Kidney epithelial cell (primary cell): Measurements from ENCODE around the gene PAN2. TPM values are rescaled to one million over a fixed set of nuclear protein-coding genes. Genes with fewer than 3 reads are reported as not detected.
A peak's percentile ranks its signal among the peaks of the same experiment; 100 is the strongest.

ENCODE experiments used
- DNase-seq: peaks from one replicate; pipeline ENCODE4 v3.0.0-alpha.2; 2010; ENCODE audit warnings: low read depth
- H3K27me3 ChIP-seq: 2 replicates; pipeline ENCODE4 v1.6.0; 2011; ENCODE audit warnings: low read length; ENCODE audit not compliant: control insufficient read depth, insufficient read depth
- H3K36me3 ChIP-seq: 2 replicates; pipeline ENCODE4 v1.5.1; 2011; ENCODE audit warnings: low read length; ENCODE audit not compliant: control insufficient read depth, insufficient read depth
- H3K4me3 ChIP-seq: 2 replicates; pipeline ENCODE4 v1.5.1; 2011; ENCODE audit warnings: low read depth, mild to moderate bottlenecking, control low read depth, low read length
- CTCF ChIP-seq: IDR thresholded peaks from 2 replicates; pipeline ENCODE4 v1.5.1; 2011; ENCODE audit warnings: mild to moderate bottlenecking, moderate library complexity, low read length, control low read depth, inconsistent platforms; ENCODE audit not compliant: insufficient read depth, poor library complexity, severe bottlenecking
- total RNA-seq: library from RNA; depleted of rRNA; stranded (reverse); fragments of >200 nt; gene quantifications from 2 replicates; pipeline ENCODE4 v1.2.3, GENCODE V29; 2015

Gene PAN2
- total RNA-seq, 1 donor from 2014 or later, result 21.6 TPM

GRCh38 chr12:56374726-56375597 lies 41.2 kb upstream of the PAN2 start:
- no peaks in the 10 kb centered on the region for H3K27me3 ChIP-seq
- DNase-seq, result peak; percentile 37
- H3K4me3 ChIP-seq, result no peak overlapping the region
- no peak for TF ChIP-seq CTCF
- H3K36me3 ChIP-seq, result no peaks in the 10 kb centered on the region

DNA sequence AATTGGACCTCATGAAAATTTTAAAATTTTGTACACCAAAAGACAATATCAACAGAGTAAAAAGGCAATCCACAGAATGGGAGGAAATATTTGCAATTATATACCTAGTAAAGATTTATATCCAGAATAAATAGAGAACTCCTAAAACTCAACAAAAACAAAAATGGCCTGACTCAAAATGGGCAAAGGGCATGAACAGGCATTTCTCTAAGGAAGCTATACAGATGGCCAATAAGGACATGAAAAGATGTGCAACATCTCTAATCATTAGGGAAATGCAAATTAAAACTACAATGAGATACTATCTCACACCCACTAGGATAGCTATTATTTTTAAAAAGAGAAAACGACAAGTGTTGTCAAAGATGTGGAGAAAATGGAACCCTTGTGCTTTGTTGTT lies 39.7 kb upstream of the PAN2 start:
- no peaks in the 10 kb centered on the region for H3K27me3 ChIP-seq
- DNase-seq, result no peak
- H3K4me3 ChIP-seq, result no peak overlapping the region
- H3K36me3 ChIP-seq, result no peaks in the 10 kb centered on the region
- TF ChIP-seq CTCF, result no peak

DNA sequence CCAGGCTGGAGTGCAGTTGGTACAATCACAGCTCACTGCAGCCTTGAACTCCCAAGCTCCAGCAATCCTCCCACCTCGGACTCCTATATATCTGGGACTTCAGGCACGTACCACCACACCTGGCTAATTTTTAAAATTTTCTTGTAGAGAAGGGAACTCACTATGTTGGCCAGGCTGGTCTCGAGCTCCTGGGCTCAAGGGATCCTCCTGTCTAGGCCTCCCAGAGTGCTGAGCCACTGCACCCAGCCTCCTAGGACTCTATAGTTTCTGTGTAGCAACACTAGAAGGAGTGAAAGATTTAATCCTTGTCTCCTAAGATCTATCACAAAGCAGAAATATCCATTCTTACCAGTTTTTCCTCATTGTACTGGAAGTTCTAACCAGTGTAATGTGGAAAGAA lies 33.1 kb upstream of the PAN2 start:
- no peaks in the 10 kb centered on the region for H3K36me3 ChIP-seq
- H3K4me3 ChIP-seq, result no peak overlapping the region

DNA sequence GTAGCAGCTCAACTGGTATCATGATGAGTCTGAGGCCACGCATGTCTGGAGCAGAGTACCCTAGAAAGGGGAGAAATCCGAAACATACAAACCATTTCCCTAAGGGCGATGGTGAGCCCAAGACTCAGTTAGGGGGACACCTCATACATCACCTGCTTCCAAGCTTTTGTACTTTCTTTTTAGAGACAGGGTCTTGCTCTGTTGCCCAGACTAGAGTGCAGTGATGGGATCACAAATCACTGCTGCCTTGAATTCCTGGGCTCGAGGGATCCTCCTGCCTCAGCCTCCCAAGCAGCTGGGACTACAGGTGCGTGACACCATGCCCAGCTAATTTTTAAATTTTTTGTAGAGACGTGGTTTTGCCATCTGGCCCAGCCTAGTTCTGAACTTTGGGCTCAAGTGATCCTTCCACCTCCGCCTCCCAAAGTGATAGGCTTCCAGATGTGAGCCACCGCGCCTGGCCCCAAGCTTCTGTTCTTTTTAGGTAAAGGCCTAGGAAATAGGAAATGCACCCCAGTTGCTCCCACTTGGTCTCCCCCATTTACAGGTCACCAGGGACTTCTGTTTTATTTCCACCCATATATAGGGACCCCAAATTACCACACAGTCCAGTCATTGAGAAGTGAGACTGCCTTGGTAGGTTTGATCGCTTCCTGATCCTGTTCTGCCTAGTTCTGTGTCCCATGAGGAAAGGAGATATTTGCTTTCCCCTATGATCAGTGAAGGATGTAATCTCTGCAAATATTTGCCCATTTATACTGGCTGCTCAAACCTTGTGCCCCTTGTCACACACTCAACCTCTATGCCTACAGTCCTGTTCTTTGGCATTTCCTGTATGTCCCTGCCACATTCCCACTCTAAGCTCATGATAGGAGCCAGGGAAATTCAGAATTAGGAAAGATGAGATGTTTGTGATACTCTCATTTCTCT lies 28.6 kb upstream of the PAN2 start, which contains the start of gene APOF:
Gene APOF (minus strand): TSS at position 728 of the 930 bp plus-strand sequence. CDS start 112 bp downstream, at position 616.
- Histone ChIP-seq H3K4me3 (no peak within 1 kb of the TSS), H3K36me3 (no peaks in the 10 kb centered on the region), H3K27me3 (no peaks in the 10 kb centered on the region)
- no peak for TF ChIP-seq CTCF
- no peak for DNase-seq

More for the DNA sequence above, 33.1 kb upstream of the PAN2 start:
- no peak for TF ChIP-seq CTCF
- H3K27me3 ChIP-seq, result no peaks in the 10 kb centered on the region
- DNase-seq, result no peak

GRCh38 chr12:56361487-56362129 lies 27.8 kb upstream of the PAN2 start:
- Histone ChIP-seq H3K27me3 (no peaks in the 10 kb centered on the region), H3K4me3 (no peak overlapping the region), H3K36me3 (no peaks in the 10 kb centered on the region)
- no peak for TF ChIP-seq CTCF
- no peak for DNase-seq
